Measurements from ENCODE around the gene HOXB6. TPM values are rescaled to one million over a fixed set of nuclear protein-coding genes. Genes with fewer than 3 reads are reported as not detected.

Gene HOXB6
- total and polyA plus RNA-seq, 5 donors from 2014 or later: not detected

- Mint-ChIP-seq H3K9me3 (no peaks in the 10 kb centered on the region), H3K4me1 (peaks cover 10 to 45% (median 27%) of the 10 kb centered on the region in 4 donors), H3K27ac (peak overlapping the region in 1 of 3 donors; percentile 74), H3K4me3 (peak overlapping the region; percentile 88 to 96 (median 93)), H3K36me3 (no peaks in the 10 kb centered on the region), H3K27me3 (peaks cover 100% of the 10 kb centered on the region)
- H3K4me3 ChIP-seq (ENCODE audit: low read depth, low read length): peak overlapping the region; percentile 89
- H3K9me3 ChIP-seq (ENCODE audit: control insufficient read depth in 2 of 2, low read length in 2 of 2): no peaks in the 10 kb centered on the region
- H3K36me3 ChIP-seq (ENCODE audit: control insufficient read depth, insufficient read depth, low read length): no peaks in the 10 kb centered on the region
- ATAC-seq (ENCODE audit: low read depth in 2 of 2): no peak
- H3K4me1 ChIP-seq (ENCODE audit: control insufficient read depth, insufficient read depth, low read length, poor library complexity, severe bottlenecking): peaks cover 30% of the 10 kb centered on the region
- peaks cover 53% of the 10 kb centered on the region for H3K27me3 ChIP-seq (ENCODE audit: control insufficient read depth, insufficient read depth, low read length)
- DNase-seq: peak in 1 of 3 donors; percentile 42
- H3K27ac ChIP-seq (ENCODE audit: insufficient read depth, low read length, poor library complexity, severe bottlenecking): no peak overlapping the region
Measured at GRCh38 chr17:48586355-48587258, 18.2 kb downstream of the HOXB6 start.

- Histone ChIP-seq H3K9me3 (ENCODE audit: control insufficient read depth in 2 of 2, low read length in 2 of 2) (no peaks in the 10 kb centered on the region), H3K27ac (ENCODE audit: insufficient read depth, low read length, poor library complexity, severe bottlenecking) (no peak overlapping the region), H3K27me3 (ENCODE audit: control insufficient read depth, insufficient read depth, low read length) (peaks cover 52% of the 10 kb centered on the region), H3K36me3 (ENCODE audit: control insufficient read depth, insufficient read depth, low read length) (no peaks in the 10 kb centered on the region), H3K4me1 (ENCODE audit: control insufficient read depth, insufficient read depth, low read length, poor library complexity, severe bottlenecking) (peaks cover 46% of the 10 kb centered on the region), H3K4me3 (ENCODE audit: low read depth, low read length) (no peak overlapping the region)
- Mint-ChIP-seq H3K27ac (no peak overlapping the region), H3K36me3 (no peaks in the 10 kb centered on the region), H3K4me1 (peaks cover 16 to 62% (median 45%) of the 10 kb centered on the region in 4 donors), H3K9me3 (peaks cover 0 to 2% (median 0%) of the 10 kb centered on the region in 7 donors), H3K27me3 (peaks cover 100% of the 10 kb centered on the region), H3K4me3 (peak overlapping the region in 3 of 4 donors; percentile 40 to 92 (median 76))
- DNase-seq (no peak), ATAC-seq (ENCODE audit: low read depth in 2 of 2) (no peak)
Measured at GRCh38 chr17:48584223-48584741, 20.5 kb downstream of the HOXB6 start.

- H3K36me3 Mint-ChIP-seq: no peaks in the 10 kb centered on the region
- Histone ChIP-seq H3K36me3 (ENCODE audit: control insufficient read depth, insufficient read depth, low read length) (no peaks in the 10 kb centered on the region), H3K27ac (ENCODE audit: insufficient read depth, low read length, poor library complexity, severe bottlenecking) (no peak overlapping the region), H3K9me3 (ENCODE audit: control insufficient read depth in 2 of 2, low read length in 2 of 2) (no peaks in the 10 kb centered on the region), H3K4me1 (ENCODE audit: control insufficient read depth, insufficient read depth, low read length, poor library complexity, severe bottlenecking) (peaks cover 51% of the 10 kb centered on the region), H3K27me3 (ENCODE audit: control insufficient read depth, insufficient read depth, low read length) (peaks cover 52% of the 10 kb centered on the region), H3K4me3 (ENCODE audit: low read depth, low read length) (no peak overlapping the region)
- ATAC-seq (ENCODE audit: low read depth in 2 of 2): no peak
- DNase-seq: no peak
- no peak overlapping the region for H3K27ac Mint-ChIP-seq
- peak overlapping the region in 3 of 4 donors; percentile 11 to 92 (median 76) for H3K4me3 Mint-ChIP-seq
- H3K4me1 Mint-ChIP-seq: peaks cover 19 to 64% (median 50%) of the 10 kb centered on the region in 4 donors
- H3K27me3 Mint-ChIP-seq: peaks cover 100% of the 10 kb centered on the region
- H3K9me3 Mint-ChIP-seq: peaks cover 0 to 2% (median 0%) of the 10 kb centered on the region in 7 donors
Measured at GRCh38 chr17:48583708-48584222, 21.0 kb downstream of the HOXB6 start.

GRCh38 chr17:48582750-48583069, 22.1 kb downstream of the HOXB6 start:
- DNase-seq: no peak
- peaks cover 45% of the 10 kb centered on the region for H3K27me3 ChIP-seq (ENCODE audit: control insufficient read depth, insufficient read depth, low read length)
- no peaks in the 10 kb centered on the region for H3K36me3 ChIP-seq (ENCODE audit: control insufficient read depth, insufficient read depth, low read length)
- no peak overlapping the region for H3K27ac ChIP-seq (ENCODE audit: insufficient read depth, low read length, poor library complexity, severe bottlenecking)
- H3K9me3 Mint-ChIP-seq: peaks cover 0 to 2% (median 0%) of the 10 kb centered on the region in 7 donors
- H3K4me3 Mint-ChIP-seq: peak overlapping the region; percentile 76 to 92 (median 76)
- no peaks in the 10 kb centered on the region for H3K36me3 Mint-ChIP-seq
- peaks cover 55% of the 10 kb centered on the region for H3K4me1 ChIP-seq (ENCODE audit: control insufficient read depth, insufficient read depth, low read length, poor library complexity, severe bottlenecking)
- H3K4me1 Mint-ChIP-seq: peaks cover 19 to 66% (median 51%) of the 10 kb centered on the region in 4 donors
- no peak overlapping the region for H3K4me3 ChIP-seq (ENCODE audit: low read depth, low read length)
- no peak for ATAC-seq (ENCODE audit: low read depth in 2 of 2)
- H3K27me3 Mint-ChIP-seq: peaks cover 93% of the 10 kb centered on the region
- H3K9me3 ChIP-seq (ENCODE audit: control insufficient read depth in 2 of 2, low read length in 2 of 2): no peaks in the 10 kb centered on the region
- peak overlapping the region in 1 of 3 donors; percentile 79 for H3K27ac Mint-ChIP-seq

GRCh38 chr17:48579760-48580554, 24.8 kb downstream of the HOXB6 start:
- Mint-ChIP-seq H3K36me3 (no peaks in the 10 kb centered on the region), H3K4me1 (peaks cover 19 to 63% (median 48%) of the 10 kb centered on the region in 4 donors), H3K27me3 (peaks cover 72% of the 10 kb centered on the region), H3K9me3 (peaks cover 0 to 2% (median 0%) of the 10 kb centered on the region in 7 donors), H3K27ac (peak overlapping the region in 1 of 3 donors; percentile 60), H3K4me3 (peak overlapping the region; percentile 50 to 88 (median 82))
- Histone ChIP-seq H3K27me3 (ENCODE audit: control insufficient read depth, insufficient read depth, low read length) (peaks cover 27% of the 10 kb centered on the region), H3K36me3 (ENCODE audit: control insufficient read depth, insufficient read depth, low read length) (no peaks in the 10 kb centered on the region), H3K9me3 (ENCODE audit: control insufficient read depth in 2 of 2, low read length in 2 of 2) (no peaks in the 10 kb centered on the region), H3K4me1 (ENCODE audit: control insufficient read depth, insufficient read depth, low read length, poor library complexity, severe bottlenecking) (peaks cover 58% of the 10 kb centered on the region), H3K4me3 (ENCODE audit: low read depth, low read length) (no peak overlapping the region), H3K27ac (ENCODE audit: insufficient read depth, low read length, poor library complexity, severe bottlenecking) (no peak overlapping the region)
- DNase-seq (no peak), ATAC-seq (ENCODE audit: low read depth in 2 of 2) (no peak)

GRCh38 chr17:48579471-48579759, 25.4 kb downstream of the HOXB6 start:
- H3K4me1 ChIP-seq (ENCODE audit: control insufficient read depth, insufficient read depth, low read length, poor library complexity, severe bottlenecking): peaks cover 56% of the 10 kb centered on the region
- peaks cover 69% of the 10 kb centered on the region for H3K27me3 Mint-ChIP-seq
- no peak for ATAC-seq (ENCODE audit: low read depth in 2 of 2)
- H3K27ac ChIP-seq (ENCODE audit: insufficient read depth, low read length, poor library complexity, severe bottlenecking): no peak overlapping the region
- peak overlapping the region; percentile 80 for H3K4me3 ChIP-seq (ENCODE audit: low read depth, low read length)
- H3K9me3 Mint-ChIP-seq: peaks cover 0 to 2% (median 0%) of the 10 kb centered on the region in 7 donors
- H3K36me3 Mint-ChIP-seq: no peaks in the 10 kb centered on the region
- peaks cover 27% of the 10 kb centered on the region for H3K27me3 ChIP-seq (ENCODE audit: control insufficient read depth, insufficient read depth, low read length)
- H3K4me3 Mint-ChIP-seq: peak overlapping the region; percentile 75 to 88 (median 82)
- H3K4me1 Mint-ChIP-seq: peaks cover 19 to 64% (median 49%) of the 10 kb centered on the region in 4 donors
- H3K36me3 ChIP-seq (ENCODE audit: control insufficient read depth, insufficient read depth, low read length): no peaks in the 10 kb centered on the region
- no peaks in the 10 kb centered on the region for H3K9me3 ChIP-seq (ENCODE audit: control insufficient read depth in 2 of 2, low read length in 2 of 2)
- peak overlapping the region in 1 of 3 donors; percentile 94 for H3K27ac Mint-ChIP-seq
- no peak for DNase-seq

Data from CD4-positive, CD25-positive, alpha-beta regulatory T cell (primary cell).